H9 (cell line): ENCODE measurements around the gene RPL37. TPM values are rescaled to one million over a fixed set of nuclear protein-coding genes. Genes with fewer than 3 reads are reported as not detected.

Experiments
- DNase-seq: peaks from one replicate; pipeline ENCODE4 v3.0.0-alpha.2; 2017
- H2AFZ ChIP-seq: one replicate; pipeline ENCODE4 v1.6.1; 2013; ENCODE audit warnings: mild to moderate bottlenecking, low read length, control low read depth, moderate library complexity
- H2AK5ac ChIP-seq: 2 replicates; pipeline ENCODE4 v1.6.1; 2013; ENCODE audit warnings: low read length, control low read depth, mixed read lengths; ENCODE audit not compliant: insufficient read length
- H2BK120ac ChIP-seq: one replicate; pipeline ENCODE4 v1.6.1; 2013; ENCODE audit warnings: low read depth, mild to moderate bottlenecking, low read length, control low read depth, inconsistent platforms; ENCODE audit not compliant: poor library complexity, severe bottlenecking
- H2BK12ac ChIP-seq: 2 replicates; pipeline ENCODE4 v1.6.1; 2013; ENCODE audit warnings: low read length, control low read depth, mixed read lengths, low read depth; ENCODE audit not compliant: insufficient read length
- H2BK15ac ChIP-seq: 2 replicates; pipeline ENCODE4 v1.6.1; 2013; ENCODE audit warnings: low read depth, low read length, control low read depth
- H2BK20ac ChIP-seq: one replicate; pipeline ENCODE4 v1.6.1; 2013; ENCODE audit warnings: low read depth, mild to moderate bottlenecking, low read length, control low read depth, inconsistent platforms; ENCODE audit not compliant: poor library complexity, severe bottlenecking
- H2BK5ac ChIP-seq: 2 replicates; pipeline ENCODE4 v1.6.1; 2013; ENCODE audit warnings: low read length, control low read depth, mixed read lengths; ENCODE audit not compliant: insufficient read length
- H3K14ac ChIP-seq: 2 replicates; pipeline ENCODE4 v1.6.1; 2013; ENCODE audit warnings: low read length, control low read depth; ENCODE audit not compliant: insufficient read depth
- H3K18ac ChIP-seq: 2 replicates; pipeline ENCODE4 v1.6.1; 2013; ENCODE audit warnings: low read depth, mild to moderate bottlenecking, mixed read lengths, low read length, control low read depth; ENCODE audit not compliant: insufficient read length
- H3K23ac ChIP-seq: 2 replicates; pipeline ENCODE4 v1.6.1; 2013; ENCODE audit warnings: low read length, control low read depth, mixed read lengths, low read depth; ENCODE audit not compliant: insufficient read length
- H3K23me2 ChIP-seq: 2 replicates; pipeline ENCODE4 v1.6.1; 2013; ENCODE audit warnings: low read depth, mild to moderate bottlenecking, mixed read lengths, low read length, control low read depth; ENCODE audit not compliant: insufficient read length, poor library complexity, severe bottlenecking
- H3K27ac ChIP-seq: 2 replicates; pipeline ENCODE4 v1.5.1; 2013; ENCODE audit warnings: low read length, control low read depth, mixed read lengths, low read depth; ENCODE audit not compliant: insufficient read length
- H3K27me3 ChIP-seq: 2 replicates; pipeline ENCODE4 v1.6.1; 2013; ENCODE audit warnings: low read length, control low read depth, inconsistent platforms; ENCODE audit not compliant: insufficient read depth
- H3K4ac ChIP-seq: 2 replicates; pipeline ENCODE4 v1.6.1; 2013; ENCODE audit warnings: low read depth, mild to moderate bottlenecking, control low read depth, inconsistent platforms, low read length, moderate library complexity
- H3K4me1 ChIP-seq: 2 replicates; pipeline ENCODE4 v1.6.1; 2013; ENCODE audit warnings: low read length, control low read depth, inconsistent platforms; ENCODE audit not compliant: insufficient read depth
- H3K4me2 ChIP-seq: 2 replicates; pipeline ENCODE4 v1.6.1; 2013; ENCODE audit warnings: low read length, control low read depth, mixed read lengths; ENCODE audit not compliant: insufficient read length, insufficient read depth
- H3K56ac ChIP-seq: 2 replicates; pipeline ENCODE4 v1.6.1; 2013; ENCODE audit warnings: low read depth, mild to moderate bottlenecking, mixed read lengths, low read length, control low read depth; ENCODE audit not compliant: insufficient read length
- H3K79me1 ChIP-seq: 2 replicates; pipeline ENCODE4 v1.6.1; 2013; ENCODE audit warnings: low read depth, mild to moderate bottlenecking, moderate library complexity, low read length, control low read depth, inconsistent platforms; ENCODE audit not compliant: insufficient read depth, poor library complexity, severe bottlenecking
- H3K79me2 ChIP-seq: 2 replicates; pipeline ENCODE4 v1.6.1; 2013; ENCODE audit warnings: low read length, control low read depth, inconsistent platforms; ENCODE audit not compliant: insufficient read depth
- H3K9ac ChIP-seq: 2 replicates; pipeline ENCODE4 v1.6.1; 2013; ENCODE audit warnings: low read length, control low read depth, mixed read lengths; ENCODE audit not compliant: insufficient read length; ENCODE audit errors: extremely low read depth
- H3K9me3 ChIP-seq: one replicate; pipeline ENCODE4 v1.6.1; 2013; ENCODE audit warnings: low read depth, low read length, inconsistent platforms; ENCODE audit not compliant: control insufficient read depth
- H3T11ph ChIP-seq: one replicate; pipeline ENCODE4 v1.6.1; 2013; ENCODE audit warnings: mild to moderate bottlenecking, low read length, control low read depth, inconsistent platforms
- H4K20me1 ChIP-seq: one replicate; pipeline ENCODE4 v1.6.1; 2013; ENCODE audit not compliant: control insufficient read depth, insufficient read length, insufficient read depth
- H4K5ac ChIP-seq: 2 replicates; pipeline ENCODE4 v1.6.1; 2013; ENCODE audit warnings: low read depth, mild to moderate bottlenecking, mixed read lengths, low read length, control low read depth; ENCODE audit not compliant: insufficient read length
- H4K8ac ChIP-seq: replicated peaks from 2 replicates; pipeline ENCODE4 v1.6.1; 2013; ENCODE audit warnings: low read length, control low read depth, mixed read lengths, low read depth; ENCODE audit not compliant: insufficient read length
- H4K91ac ChIP-seq: 2 replicates; pipeline ENCODE4 v1.6.1; 2013; ENCODE audit warnings: low read depth, mild to moderate bottlenecking, moderate library complexity, mixed read lengths, low read length, control low read depth; ENCODE audit not compliant: insufficient read length
- H3K27ac Mint-ChIP-seq, 3 experiments: 2 replicates in 2 of 3; 3 replicates in 1 of 3; pipeline ENCODE4 v1.8.0; 2020 to 2021; ENCODE audit warnings: mixed read lengths in 3 of 3, mild to moderate bottlenecking in 1 of 3, moderate library complexity in 1 of 3
- H3K27me3 Mint-ChIP-seq: 2 replicates; pipeline ENCODE4 v1.8.0; 2021; ENCODE audit warnings: low read depth, mild to moderate bottlenecking, moderate library complexity, mixed read lengths
- H3K36me3 Mint-ChIP-seq, 3 experiments: 2 replicates in 2 of 3; 3 replicates in 1 of 3; pipeline ENCODE4 v1.8.0; 2020 to 2021; ENCODE audit warnings: low read depth in 3 of 3, mixed read lengths in 3 of 3; ENCODE audit not compliant: insufficient read depth in 1 of 3
- H3K4me1 Mint-ChIP-seq, 2 experiments: 2 replicates each; pipeline ENCODE4 v1.8.0; 2020; ENCODE audit warnings: mixed read lengths in 2 of 2
- H3K4me3 Mint-ChIP-seq, 2 experiments: 2 replicates in 1 of 2; 3 replicates in 1 of 2; pipeline ENCODE4 v1.8.0; 2020 to 2021; ENCODE audit warnings: mild to moderate bottlenecking in 2 of 2, mixed read lengths in 2 of 2, moderate library complexity in 1 of 2
- H3K9me3 Mint-ChIP-seq, 2 experiments: 2 replicates in 1 of 2; 3 replicates in 1 of 2; pipeline ENCODE4 v1.8.0; 2020; ENCODE audit warnings: mild to moderate bottlenecking in 2 of 2, mixed read lengths in 2 of 2, moderate library complexity in 1 of 2
- CTCF ChIP-seq: fragments of 200-600 bp; sonication (generic); conservative IDR thresholded peaks from 3 replicates; pipeline ENCODE4 v1.8.0; 2021; ENCODE audit warnings: antibody characterized with exemption, mild to moderate bottlenecking
- whole genome bisulfite sequencing: extraction: QIAGEN DNeasy Blood & Tissue Kit; methylation state at CpG from one replicate; pipeline ENCODE4 v1.1.7; 2013; ENCODE audit warnings: missing lambda C conversion rate, low lambda C conversion rate, mixed read lengths; ENCODE audit not compliant: insufficient read length; ENCODE audit errors: extremely low coverage; 5-methylcytosine and 5-hydroxymethylcytosine counted together
- total RNA-seq: library from RNA; stranded (reverse); gene quantifications from 2 replicates; pipeline ENCODE4 v1.2.1, GENCODE V29; 2021

The RPL37 gene
- total RNA-seq, 1 experiment from 2014 or later = 1,735 TPM

GRCh38 chr5:40844565-40844964 is 9.5 kb upstream of the RPL37 start:
- Mint-ChIP-seq H3K4me1 (peaks cover 13 to 14% of the 10 kb centered on the region in 2 experiments), H3K9me3 (no peaks in the 10 kb centered on the region), H3K27ac (no peak overlapping the region), H3K4me3 (no peak overlapping the region), H3K27me3 (no peaks in the 10 kb centered on the region), H3K36me3 (no peaks in the 10 kb centered on the region)
- no peak overlapping the region for H2BK20ac ChIP-seq
- no peaks in the 10 kb centered on the region for H3K27me3 ChIP-seq
- no peak for TF ChIP-seq CTCF
- H2AFZ ChIP-seq = no peak overlapping the region
- no peak overlapping the region for H4K91ac ChIP-seq
- no peaks in the 10 kb centered on the region for H3K79me2 ChIP-seq
- no peak overlapping the region for H3K4ac ChIP-seq
- no peak overlapping the region for H3K23ac ChIP-seq
- H2BK120ac ChIP-seq = no peak overlapping the region
- no peak overlapping the region for H4K8ac ChIP-seq
- no peak overlapping the region for H2BK12ac ChIP-seq
- H3K14ac ChIP-seq = no peak overlapping the region
- H3K18ac ChIP-seq = no peak overlapping the region
- no peak overlapping the region for H3K56ac ChIP-seq
- H4K5ac ChIP-seq = no peak overlapping the region
- H3K4me2 ChIP-seq = no peak overlapping the region
- H3K23me2 ChIP-seq = peaks cover 3% of the 10 kb centered on the region
- peaks cover 4% of the 10 kb centered on the region for H4K20me1 ChIP-seq
- no peaks in the 10 kb centered on the region for H3K9me3 ChIP-seq
- no peaks in the 10 kb centered on the region for H3K79me1 ChIP-seq
- H3K9ac ChIP-seq = no peak overlapping the region
- no peak overlapping the region for H2BK15ac ChIP-seq
- no peak overlapping the region for H3T11ph ChIP-seq
- H3K27ac ChIP-seq = no peak overlapping the region
- no CpG with 5 or more reads among the region's 4 CpGs for WGBS
- H2BK5ac ChIP-seq = no peak overlapping the region
- H3K4me1 ChIP-seq = no peaks in the 10 kb centered on the region
- DNase-seq = no peak
- no peak overlapping the region for H2AK5ac ChIP-seq
